Activated CD8-positive, alpha-beta memory T cell treated with anti-CD3 and anti-CD28 coated beads, Interleukin-2, amount 50 U/mL, for 4 hours (primary cell): ENCODE results near the gene DFFB.
"Not testable (repeated sequence)": the region's sequence is repeated elsewhere in the genome, so short reads cannot be mapped to it uniquely, and the experiment has no call there.

Experiments
- DNase-seq: peaks from one replicate; pipeline ENCODE4 v3.0.0-alpha.2; 2020

Gene DFFB, protein sequence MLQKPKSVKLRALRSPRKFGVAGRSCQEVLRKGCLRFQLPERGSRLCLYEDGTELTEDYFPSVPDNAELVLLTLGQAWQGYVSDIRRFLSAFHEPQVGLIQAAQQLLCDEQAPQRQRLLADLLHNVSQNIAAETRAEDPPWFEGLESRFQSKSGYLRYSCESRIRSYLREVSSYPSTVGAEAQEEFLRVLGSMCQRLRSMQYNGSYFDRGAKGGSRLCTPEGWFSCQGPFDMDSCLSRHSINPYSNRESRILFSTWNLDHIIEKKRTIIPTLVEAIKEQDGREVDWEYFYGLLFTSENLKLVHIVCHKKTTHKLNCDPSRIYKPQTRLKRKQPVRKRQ

DNA sequence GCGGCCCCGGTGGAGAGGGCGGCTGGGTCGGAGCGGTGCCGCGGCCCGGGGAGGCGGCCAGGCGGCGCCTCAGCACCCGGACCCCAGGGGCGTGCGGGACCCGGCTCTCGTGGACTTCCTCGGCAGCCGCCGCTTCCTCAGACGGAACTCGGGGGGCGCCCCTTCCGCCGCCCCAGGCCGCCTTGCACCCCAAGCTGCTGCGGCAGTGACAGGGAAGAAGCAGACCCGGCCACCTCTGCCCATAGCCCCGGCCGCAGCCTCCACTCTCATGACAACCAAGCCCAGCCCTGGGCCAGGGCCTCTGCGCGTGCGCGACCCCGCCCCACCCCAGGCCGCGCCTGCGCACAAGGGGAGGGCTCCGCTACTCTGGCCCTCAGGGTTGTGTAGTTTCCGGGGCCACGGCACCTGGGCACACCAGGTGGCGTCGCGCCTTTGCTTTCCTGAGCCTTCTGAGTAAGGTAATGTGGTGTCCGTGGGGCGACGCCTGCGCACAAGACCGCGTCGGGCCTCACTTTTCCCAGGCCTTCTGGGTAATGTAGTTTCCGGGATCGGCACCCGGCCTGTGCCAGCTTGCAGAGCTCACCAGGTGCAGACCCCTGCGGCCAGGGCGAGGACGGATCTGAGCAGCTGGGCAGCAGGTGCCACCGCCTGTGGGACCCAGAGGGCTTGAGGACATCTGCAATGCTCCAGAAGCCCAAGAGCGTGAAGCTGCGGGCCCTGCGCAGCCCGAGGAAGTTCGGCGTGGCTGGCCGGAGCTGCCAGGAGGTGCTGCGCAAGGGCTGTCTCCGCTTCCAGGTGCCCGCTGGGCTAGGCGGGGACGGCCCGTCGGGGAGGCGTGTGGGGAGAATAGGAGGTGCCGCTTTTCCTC is at the start of gene DFFB, which contains the start of gene CEP104:
DFFB (plus strand) TSS at position 554 of the 868 bp plus-strand sequence; CDS start at position 682, 128 bp downstream.
CEP104 (minus strand) TSS at position 289 of the 868 bp plus-strand sequence. CDS start 4,804 bp downstream, outside the sequence.
- peak; percentile 95 for DNase-seq

DNA sequence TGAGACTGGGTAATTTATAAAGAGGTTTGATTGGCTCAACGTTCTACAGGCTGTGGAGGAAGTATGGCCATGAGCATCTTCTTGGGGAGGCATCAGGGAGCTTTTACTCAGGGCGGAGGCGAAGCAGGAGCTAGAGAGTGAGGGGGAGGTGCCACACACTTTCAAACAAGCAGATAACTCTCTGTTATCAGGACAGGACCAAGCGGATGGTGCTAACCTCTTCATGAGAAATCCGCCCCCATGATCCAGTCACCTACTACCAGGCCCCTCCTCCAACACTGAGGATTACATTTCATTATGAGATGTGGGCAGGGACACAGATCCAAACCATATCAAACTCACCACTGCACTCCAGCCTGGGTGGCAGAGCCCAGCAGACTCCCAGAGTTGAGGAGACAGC is 49.5 kb upstream of the DFFB start:
- no peak for DNase-seq

DNA sequence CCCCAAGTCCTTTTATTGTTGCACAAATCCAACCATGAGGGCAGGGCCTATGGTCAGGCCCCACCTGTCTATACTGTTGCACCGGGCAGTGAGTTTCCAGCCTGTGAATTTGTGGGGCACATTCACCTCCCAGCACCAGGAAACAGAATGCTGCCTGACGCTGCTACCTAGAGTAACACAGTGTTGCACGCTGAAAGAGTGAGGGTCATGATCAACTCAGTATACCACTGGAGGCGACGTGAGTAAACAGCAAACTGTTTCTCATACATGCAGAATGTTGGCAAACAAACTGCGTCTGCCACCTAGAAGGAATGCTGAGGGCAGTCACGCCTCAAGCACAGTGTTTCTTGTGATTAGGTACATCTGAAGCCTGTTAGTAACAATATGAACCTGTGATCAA is 47.6 kb upstream of the DFFB start:
- no peak for DNase-seq

DNA sequence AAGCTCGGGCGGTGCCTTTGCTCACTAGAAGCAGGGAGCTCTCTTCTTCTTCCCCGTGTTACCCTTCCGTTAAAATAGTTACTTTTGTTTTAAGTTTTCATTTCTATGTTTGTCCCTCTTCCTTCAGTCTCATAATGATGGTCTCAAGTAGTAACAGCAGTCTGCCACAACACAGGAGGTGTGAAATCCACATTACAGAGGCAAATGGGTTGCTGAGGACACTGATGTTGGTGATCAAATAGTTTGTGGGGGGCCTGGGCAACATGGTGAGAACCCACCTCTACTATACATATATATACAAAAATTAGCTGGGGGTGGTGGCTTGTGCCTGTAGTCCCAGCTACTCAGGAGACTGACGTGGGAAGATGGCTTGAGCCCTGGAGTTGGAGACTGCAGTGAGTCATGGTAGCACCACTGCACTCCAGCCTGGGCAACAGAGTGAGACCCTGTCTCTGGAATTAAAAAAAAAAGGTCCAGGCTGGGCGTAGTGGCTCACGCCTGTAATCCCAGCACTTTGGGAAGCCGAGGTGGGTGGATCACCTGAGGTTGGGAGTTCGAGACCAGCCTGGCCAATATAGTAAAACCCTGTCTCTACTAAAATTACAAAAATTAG is 47.0 kb upstream of the DFFB start:
- DNase-seq, result not testable (repeated sequence)

DNA sequence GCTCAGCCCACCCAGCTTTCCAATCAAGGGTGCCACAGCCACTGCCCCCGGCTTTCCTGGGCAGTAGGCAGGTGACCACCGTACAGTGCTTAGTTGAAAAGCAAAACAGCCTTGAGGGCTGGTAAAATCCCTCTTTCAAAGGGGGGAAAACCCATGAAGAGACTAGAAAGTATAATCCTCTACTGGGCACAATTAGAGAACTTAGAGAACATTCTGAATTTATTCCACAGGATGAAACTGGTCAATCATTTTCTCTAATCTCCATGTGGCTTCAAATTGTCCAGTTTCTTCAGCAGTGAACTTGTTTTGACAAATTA is 45.7 kb upstream of the DFFB start:
- no peak for DNase-seq

DNA sequence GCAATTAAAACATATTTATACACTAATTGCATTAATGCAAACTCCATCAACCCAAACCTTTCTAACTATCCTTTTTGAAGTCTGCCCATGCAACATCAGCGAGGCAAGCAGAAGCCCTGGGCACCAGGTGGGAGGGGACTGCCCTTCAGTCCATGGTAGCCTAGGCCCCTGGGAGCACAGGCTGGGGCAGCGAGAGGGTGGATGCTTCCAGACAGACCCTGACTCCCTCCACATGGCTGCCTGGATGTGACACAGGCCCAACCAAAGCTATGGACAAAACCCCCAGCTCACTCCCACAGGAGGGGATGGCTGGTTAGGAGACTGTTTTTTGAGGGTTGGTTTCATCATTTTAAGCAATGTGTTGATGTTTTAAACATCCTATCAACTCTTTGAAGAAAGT is 43.2 kb upstream of the DFFB start:
- DNase-seq, result no peak

DNA sequence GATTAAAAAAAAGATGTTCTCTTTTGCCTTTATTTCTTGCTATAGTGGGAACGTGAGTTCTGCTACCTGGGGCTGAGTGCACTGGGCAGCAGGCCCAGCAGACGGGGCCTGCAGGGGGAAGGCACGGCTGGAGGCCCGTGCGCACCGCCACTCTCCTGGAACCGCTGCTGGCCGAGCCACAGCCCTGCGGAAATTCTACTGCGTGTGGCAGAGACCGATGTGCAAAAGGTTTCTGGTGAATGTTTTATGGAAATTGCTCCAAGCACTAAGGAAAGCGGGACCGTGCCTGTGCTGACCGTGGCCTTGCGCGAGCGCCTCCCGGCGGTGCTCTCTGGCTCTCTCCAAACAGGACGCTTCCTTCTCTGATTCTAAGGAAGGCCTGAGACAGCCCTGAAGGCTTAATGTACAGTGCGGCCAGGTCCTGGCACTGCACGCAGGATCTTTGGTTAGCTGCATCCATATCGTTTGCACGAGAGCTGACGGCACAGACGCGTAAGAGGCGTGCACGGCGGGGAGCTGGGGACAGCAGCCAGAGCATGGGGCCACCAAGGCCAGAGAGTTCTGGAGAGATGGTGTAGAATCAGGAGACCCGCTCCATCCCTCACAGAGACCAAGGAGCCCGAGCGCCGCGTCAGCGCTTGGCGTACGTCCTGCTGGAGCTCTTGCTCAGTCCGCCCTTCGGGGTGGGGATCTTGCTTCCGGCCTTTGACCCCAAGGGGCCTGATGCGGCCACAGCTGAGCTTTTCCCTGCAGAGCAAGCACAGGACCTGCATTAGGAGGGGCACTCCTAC is 42.3 kb upstream of the DFFB start:
- DNase-seq, result no peak

DNA sequence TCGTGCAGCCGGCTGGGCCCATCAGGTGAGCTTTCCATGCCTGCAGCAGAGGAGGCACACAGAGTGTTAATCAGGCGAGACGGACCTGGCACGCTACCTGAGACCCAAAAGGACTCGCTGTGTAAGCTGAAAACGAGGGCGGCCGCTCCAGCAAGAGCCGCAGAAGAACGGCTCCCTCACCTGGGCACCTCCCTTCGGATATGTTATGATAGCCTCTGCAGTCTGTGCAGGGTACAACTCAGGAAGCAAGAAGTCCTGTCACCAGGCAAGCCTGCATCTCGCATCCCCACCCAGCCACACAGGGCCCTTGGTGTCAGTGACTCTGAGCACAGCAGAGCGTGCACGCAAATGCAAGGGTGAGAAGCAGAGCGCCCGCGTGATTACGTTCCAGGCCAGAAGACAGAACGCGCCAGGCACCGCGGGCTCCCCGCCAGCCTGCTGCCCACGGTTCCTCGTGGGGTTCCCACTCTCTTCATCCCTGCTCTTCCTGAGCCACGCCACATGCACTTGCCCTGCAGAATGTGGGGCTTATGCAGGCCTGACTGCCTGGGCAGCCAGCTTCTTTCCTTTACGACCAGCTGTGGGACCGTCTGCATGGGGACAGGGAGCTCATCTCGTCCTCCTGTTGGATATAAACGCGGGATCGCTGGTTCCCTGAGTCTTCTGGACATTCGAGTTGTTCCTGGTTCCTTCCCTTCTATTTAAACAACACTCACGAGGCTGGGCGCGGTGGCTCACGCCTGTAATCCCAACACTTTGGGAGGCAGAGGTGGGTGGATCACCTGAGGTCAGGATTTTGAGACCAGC is 40.7 kb upstream of the DFFB start:
- no peak for DNase-seq

DNA sequence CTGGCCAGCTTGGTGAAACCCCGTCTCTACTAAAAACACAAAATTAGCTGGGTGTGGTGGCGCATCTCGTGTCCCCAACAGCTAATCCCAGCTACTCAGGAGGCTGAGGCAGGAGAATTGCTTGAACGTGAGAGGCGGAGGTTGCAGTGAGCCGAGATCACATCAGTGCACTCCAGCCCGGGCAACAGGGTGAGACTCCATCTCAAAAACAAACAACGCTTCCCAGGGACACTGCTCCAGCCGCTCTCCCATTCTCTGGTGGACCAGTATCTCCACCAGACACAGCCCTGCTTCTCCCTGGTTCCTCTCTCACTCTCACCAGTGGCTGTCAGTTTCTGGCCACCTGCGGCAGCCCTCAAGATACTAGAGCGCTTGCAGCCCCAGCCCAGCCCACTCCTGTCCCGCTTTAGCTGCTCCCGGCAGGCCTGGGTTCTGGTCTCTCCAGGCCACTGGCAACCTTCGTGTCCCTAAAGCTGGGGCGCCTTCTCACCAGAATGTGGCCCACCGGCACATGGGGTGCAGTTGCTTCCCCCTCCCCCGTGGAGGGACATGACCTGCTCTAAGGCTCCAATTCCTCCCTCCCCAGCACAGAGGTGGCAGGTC is 40.0 kb upstream of the DFFB start:
- no peak for DNase-seq

DNA sequence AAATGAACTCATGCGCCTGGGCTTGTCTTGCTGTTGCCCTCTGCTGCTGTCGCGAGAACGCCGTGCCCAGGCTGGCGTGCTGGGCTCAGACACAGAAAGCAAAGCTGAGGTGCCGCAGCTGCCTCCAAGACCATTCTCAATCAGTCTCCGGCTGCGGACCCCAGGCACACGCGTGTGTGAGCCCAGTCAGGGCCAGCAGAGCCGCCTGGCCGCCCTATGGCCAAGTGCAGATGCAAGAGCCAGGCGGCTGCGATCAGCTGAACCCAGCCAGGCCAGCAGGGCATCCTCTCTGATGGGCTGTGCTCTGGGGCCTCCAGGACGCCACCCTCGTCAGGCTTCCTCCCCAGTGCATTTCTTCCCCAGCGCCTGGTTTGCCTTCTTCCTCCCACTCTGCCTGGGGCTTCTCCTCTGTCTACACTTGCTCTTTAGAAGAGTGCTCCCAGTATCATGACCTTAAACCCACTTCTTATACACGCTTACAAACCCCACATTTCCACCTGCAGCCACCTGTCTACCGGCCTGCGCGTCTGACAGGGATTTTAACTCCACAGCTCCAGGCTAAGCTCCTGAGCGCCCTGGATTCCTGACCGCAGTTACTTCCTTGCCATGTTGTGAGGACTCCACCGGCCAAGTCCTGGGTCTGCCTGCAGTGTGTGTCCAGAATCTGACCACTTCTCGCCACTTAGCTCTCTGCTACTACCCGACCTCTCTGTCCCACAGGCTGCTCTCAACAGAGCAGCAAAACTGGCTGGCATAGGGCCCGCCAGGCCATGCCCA is 39.3 kb upstream of the DFFB start:
- DNase-seq, result no peak

DNA sequence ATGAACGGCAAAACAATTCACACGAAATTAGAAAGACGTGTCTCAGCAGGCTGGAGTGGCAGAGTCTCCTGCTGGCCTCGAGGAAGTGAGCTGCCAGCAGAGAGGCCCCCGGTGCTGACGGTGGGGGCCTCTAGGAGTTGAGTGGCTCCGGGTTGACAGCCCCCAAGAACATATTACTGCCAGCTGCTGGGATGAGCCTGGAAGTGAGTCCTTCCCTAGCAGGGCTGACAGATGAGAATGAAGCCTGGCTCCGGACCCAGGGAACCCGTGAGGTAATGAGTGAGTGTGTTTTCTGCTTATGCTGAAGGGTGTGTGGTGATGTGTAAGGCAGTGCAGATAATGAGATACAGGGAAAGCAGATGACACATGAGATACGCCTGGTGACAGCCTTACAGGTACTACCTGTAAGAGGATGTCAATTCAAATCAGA is 37.5 kb upstream of the DFFB start:
- DNase-seq, result no peak

DNA sequence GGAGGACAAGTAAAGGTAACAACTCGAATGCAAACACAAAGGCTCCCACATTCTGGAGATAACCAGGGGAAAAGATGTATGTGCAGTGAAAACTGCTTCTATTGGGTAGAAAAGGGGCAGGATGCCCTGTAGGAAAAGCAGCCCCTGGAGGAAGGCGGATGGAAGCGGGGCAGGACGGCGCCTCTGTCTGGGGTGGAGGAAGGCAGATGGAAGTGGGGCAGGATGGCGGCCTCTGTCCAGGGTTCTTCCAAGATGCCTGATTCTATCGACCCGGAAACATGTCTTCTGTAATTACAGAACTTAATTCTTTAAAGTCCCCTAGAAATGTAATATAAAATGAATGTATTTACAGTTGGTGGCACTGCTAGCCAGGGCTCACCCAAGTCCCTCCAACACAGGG is 37.0 kb upstream of the DFFB start:
- DNase-seq, result no peak

DNA sequence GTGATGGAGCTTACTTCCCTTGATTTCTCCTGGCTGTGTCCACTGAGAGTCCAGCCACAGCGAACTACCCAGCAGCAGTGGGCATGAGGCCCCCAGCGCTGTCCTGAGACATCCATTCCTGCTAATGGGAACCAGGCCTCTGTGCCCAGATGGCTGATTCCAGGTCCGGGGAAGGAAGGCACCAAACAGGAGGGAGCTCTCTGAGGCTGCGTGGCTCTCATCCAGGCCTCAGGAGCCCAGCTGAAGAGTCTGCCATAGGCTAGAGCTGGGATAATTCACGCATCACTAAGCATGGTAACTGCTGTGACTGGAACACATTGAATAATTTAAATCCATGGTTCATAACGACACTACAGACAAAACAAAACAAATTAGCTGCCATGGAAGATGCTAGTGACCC is 36.3 kb upstream of the DFFB start:
- DNase-seq, result no peak

DNA sequence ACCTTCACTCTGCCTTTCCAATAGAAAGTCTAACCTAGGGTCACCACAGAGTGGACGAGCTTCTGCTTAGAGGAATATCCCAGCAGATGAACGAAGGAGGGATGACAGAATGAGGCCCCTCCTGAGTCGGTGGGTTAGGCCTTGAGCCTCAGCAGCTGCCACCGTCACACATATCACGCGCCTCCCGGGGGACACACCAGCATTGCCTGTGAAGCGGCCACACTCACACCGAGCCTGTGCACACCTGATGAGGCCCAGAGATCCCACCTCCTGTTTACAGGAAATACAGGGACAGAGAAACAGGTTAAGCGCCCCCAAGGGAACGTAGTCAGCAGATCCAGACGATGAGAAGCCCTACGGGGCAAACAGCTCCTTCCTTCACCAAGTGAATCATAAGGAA is 35.8 kb upstream of the DFFB start:
- no peak for DNase-seq

DNA sequence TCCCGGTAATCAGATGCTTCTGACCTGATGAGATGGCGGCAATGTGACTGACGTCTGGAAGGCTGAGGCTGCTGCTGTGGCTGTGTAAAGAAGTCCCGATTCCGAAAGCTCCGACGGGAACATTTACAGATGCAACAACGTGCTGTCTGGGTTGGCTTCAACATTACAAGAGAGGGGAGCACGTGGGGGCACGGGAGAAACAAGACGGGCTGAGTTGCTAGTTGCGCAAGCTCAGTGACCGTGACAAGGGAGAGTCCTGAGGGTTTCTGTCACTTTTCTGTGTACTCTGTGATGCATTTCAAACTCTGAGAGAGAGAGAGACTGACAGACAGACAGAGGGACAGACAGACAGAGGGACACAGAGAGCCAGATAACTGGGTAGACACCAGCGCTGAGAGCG is 35.4 kb upstream of the DFFB start:
- no peak for DNase-seq

DNA sequence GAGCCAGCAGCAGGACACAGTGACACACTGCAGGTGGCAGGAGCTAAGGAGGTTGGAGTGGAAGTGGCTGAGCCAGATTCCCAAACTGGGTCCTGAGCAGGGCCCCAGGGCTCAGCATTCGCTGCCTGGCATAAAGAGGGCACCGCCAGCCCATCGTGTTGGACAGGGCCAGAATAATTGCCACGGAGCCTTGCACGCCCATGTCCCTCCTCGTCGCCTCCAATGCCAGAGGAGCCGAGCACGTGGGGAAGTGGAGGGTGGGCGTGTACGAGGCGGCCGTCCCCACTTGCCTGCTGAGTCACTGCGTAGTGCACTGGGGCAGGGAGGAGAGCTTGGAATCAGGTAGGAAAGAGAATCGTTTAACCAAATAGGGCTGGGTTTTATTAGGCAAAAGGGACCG is 34.9 kb upstream of the DFFB start:
- no peak for DNase-seq

DNA sequence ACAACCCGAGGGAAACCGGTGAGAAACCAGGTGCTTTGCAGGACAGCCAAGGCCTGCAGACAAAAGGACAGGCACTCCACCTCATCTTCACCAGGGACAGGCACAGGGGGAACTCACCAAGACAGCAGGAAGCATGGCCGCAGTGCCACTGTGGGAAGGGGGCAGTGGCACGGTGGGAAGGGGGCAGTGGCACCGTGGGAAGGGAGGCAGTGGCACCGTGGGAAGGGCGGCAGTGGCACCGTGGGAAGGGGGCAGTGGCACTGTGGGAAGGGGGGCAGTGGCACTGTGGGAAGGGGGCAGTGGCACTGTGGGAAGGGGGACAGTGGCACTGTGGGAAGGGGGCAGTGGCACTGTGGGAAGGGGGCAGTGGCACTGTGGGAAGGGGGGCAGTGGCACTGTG is 32.6 kb upstream of the DFFB start:
- no peak for DNase-seq

DNA sequence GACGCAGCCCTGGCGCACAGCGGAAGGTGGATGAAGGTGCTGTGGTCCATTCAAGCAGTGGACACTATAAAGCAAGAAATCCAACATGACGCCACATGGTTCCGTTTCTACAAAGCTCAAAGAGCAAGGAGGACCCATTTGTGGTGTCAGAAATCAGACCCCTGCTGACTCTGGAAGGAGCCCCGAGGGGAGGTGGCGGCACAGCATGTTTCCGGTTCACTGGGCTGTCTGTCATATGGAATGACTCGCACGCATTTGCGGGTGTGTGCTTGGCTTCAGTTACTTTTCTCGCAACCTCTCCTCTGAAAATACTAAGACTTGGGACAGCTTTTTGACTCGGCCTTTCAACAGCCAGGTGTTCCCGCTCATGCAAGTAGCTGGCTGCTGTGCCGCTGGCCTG is 31.9 kb upstream of the DFFB start:
- no peak for DNase-seq

DNA sequence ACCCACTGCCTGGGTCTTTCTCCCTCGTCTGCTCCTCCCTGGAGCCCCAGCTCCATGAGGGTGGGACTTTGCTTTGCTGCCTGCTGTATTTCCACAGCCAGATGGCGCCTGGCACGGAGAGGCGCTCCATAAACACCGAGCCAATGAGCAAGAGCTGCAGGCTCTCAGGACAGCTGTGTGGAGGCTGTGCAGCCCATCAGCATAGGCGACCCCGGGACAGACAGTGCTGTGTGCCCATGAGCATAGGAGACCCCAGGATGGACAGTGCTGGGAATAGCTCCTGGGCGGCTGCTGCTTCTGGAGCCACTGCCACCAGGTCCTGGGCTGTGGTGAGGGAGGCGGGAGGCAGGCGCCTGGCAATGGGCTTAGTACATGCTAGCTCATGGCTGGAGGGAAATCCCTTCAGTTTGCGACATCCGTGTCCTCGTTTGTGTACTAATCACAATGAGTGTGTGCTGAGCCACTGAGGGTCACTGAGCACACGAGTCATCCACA is 29.4 kb upstream of the DFFB start:
- no peak for DNase-seq

DNA sequence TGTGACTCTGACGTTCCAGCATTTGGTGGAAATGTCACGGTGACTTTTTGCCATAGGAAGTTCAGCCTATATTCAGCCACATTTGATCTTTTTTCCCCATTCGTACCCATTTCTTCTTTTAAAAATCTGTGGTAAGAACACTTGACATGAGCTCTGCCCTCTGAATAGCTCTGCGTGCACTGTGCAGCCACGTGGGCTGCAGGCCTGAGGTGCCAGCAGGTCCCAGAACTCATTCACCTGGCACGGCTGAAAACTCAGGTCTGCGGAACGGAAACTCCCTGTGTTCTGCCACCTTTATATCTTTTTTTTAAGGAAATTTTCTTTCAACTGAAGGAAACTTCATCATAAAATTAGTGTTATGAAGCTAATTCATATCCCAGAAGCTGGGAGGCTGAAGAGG is 28.9 kb upstream of the DFFB start:
- no peak for DNase-seq

DNA sequence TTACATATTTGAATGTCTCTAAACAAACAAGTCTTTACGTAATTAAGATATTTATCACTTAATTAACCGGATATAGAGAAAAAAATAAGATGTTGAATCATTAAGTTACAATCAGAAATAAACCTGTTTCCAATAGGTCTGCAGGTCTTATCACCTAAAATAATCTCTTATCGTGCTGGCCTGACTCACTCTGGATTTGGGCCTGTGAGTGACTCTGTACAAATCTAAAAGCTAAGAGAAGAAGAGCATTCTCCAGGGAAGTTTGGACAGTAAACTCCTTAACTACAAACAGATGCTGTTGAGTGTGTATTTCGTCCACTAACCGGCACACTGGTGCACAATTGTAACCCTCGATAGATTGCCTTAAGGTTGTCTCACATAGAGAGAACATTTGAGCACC is 25.6 kb upstream of the DFFB start:
- no peak for DNase-seq
